Breast epithelium (tissue), 3 donors: ENCODE results near the gene MYO15B.

Source experiments
- POLR2A ChIP-seq: fragments of 450-650 bp; IDR thresholded peaks from one replicate; pipeline ENCODE4 v1.6.1; 2016; ENCODE audit warnings: antibody characterized with exemption, mild to moderate bottlenecking, moderate library complexity
- TF ChIP-seq, protein P1 (sequence below), 3 donors: fragments of 450-650 bp; IDR thresholded peaks; one replicate each; pipeline ENCODE4 v1.5.1; 2016 to 2017; ENCODE audit warnings: antibody characterized with exemption in 3 of 3, mild to moderate bottlenecking in 3 of 3, moderate library complexity in 3 of 3

DNA sequence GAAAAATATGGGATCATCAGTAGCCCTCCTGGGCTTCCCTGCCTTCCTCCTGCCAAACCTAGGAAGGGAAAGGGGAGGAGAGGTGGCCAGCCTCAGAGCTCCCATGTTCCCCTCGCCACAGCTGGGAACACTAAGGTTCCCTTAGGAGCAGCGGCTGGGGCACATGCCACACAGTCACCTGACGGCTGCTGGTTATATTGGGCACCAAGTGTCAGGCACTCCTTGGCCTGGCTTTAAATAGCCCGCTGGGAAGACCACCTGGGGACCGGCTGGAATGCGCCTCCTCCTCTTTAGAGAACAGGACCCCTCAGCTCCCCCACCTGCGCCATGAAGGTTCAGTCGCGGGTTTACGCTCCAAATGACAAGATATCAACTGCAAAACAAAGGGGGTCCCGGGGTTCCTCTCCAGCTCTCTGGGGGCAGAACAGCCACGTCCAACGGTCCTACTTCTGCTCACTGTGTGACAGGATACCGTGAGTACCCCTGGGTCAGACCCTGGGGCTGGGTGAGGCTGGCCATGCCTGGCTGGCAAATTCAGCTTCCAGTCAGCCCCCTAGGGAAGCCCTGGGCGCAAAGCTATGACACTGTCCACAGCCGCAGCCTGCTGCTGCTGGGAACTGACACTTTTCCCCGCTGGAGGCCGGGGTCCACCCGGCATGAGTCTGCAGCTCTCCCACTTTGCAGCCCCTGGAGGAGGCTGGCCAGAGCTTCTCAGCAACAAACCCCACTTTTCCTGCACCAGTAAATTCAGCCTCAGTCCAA is 49.0 kb downstream of the MYO15B start:
- TF ChIP-seq, protein P1, sequence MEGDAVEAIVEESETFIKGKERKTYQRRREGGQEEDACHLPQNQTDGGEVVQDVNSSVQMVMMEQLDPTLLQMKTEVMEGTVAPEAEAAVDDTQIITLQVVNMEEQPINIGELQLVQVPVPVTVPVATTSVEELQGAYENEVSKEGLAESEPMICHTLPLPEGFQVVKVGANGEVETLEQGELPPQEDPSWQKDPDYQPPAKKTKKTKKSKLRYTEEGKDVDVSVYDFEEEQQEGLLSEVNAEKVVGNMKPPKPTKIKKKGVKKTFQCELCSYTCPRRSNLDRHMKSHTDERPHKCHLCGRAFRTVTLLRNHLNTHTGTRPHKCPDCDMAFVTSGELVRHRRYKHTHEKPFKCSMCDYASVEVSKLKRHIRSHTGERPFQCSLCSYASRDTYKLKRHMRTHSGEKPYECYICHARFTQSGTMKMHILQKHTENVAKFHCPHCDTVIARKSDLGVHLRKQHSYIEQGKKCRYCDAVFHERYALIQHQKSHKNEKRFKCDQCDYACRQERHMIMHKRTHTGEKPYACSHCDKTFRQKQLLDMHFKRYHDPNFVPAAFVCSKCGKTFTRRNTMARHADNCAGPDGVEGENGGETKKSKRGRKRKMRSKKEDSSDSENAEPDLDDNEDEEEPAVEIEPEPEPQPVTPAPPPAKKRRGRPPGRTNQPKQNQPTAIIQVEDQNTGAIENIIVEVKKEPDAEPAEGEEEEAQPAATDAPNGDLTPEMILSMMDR (IDR thresholded peaks at IDR 0.05): no peak
- TF ChIP-seq POLR2A: no peak
